HG02759 (cell line): ENCODE data around the gene ABLIM3.

Experiments used
- ATAC-seq: cut with Tn5 transposase; IDR thresholded peaks from one replicate; pipeline ENCODE4 v1.9.1; 2021; ENCODE audit warnings: mild to moderate bottlenecking, moderate library complexity; ENCODE audit not compliant: unreplicated experiment

The ABLIM3 gene

GRCh38 chr5:149156435-149157083 lies 15.3 kb downstream of the ABLIM3 start:
- ATAC-seq = no peak

- no peak for ATAC-seq
Measured at GRCh38 chr5:149157330-149157729, 16.0 kb downstream of the ABLIM3 start.

GRCh38 chr5:149160291-149160787 lies 19.0 kb downstream of the ABLIM3 start:
- no peak for ATAC-seq

GRCh38 chr5:149161026-149161687 lies 19.9 kb downstream of the ABLIM3 start:
- no peak for ATAC-seq

- no peak for ATAC-seq
Measured at GRCh38 chr5:149161850-149162249, 20.6 kb downstream of the ABLIM3 start.

- ATAC-seq = peak; percentile 91
Measured at GRCh38 chr5:149162401-149163084, 21.2 kb downstream of the ABLIM3 start.

GRCh38 chr5:149164731-149165130 lies 23.4 kb downstream of the ABLIM3 start:
- no peak for ATAC-seq

- no peak for ATAC-seq
Measured at GRCh38 chr5:149166128-149166527, 24.8 kb downstream of the ABLIM3 start.

GRCh38 chr5:149166591-149167100 lies 25.4 kb downstream of the ABLIM3 start:
- no peak for ATAC-seq

- ATAC-seq = no peak
Measured at GRCh38 chr5:149168276-149168906, 27.1 kb downstream of the ABLIM3 start.

- ATAC-seq = no peak
Measured at GRCh38 chr5:149170299-149170698, 29.0 kb downstream of the ABLIM3 start.

GRCh38 chr5:149172261-149172660 lies 31.0 kb downstream of the ABLIM3 start:
- peak; percentile 94 for ATAC-seq

GRCh38 chr5:149172709-149173505 lies 31.6 kb downstream of the ABLIM3 start:
- peak; percentile 15 for ATAC-seq

GRCh38 chr5:149174847-149175234 lies 33.5 kb downstream of the ABLIM3 start:
- no peak for ATAC-seq

GRCh38 chr5:149175346-149176105 lies 34.2 kb downstream of the ABLIM3 start:
- no peak for ATAC-seq

- ATAC-seq = no peak
Measured at GRCh38 chr5:149177339-149177843, 36.1 kb downstream of the ABLIM3 start.

- no peak for ATAC-seq
Measured at GRCh38 chr5:149177911-149178565, 36.7 kb downstream of the ABLIM3 start.

- no peak for ATAC-seq
Measured at GRCh38 chr5:149181732-149182131, 40.4 kb downstream of the ABLIM3 start.

GRCh38 chr5:149182241-149182640 lies 40.9 kb downstream of the ABLIM3 start:
- ATAC-seq = no peak
